HG03460 (cell line): ENCODE data around the gene ABCD3.
"Not testable (repeated sequence)": the region's sequence is repeated elsewhere in the genome, so short reads cannot be mapped to it uniquely, and the experiment has no call there.

ENCODE experiments used
- ATAC-seq: cut with Tn5 transposase; IDR thresholded peaks from one replicate; pipeline ENCODE4 v1.9.1; 2021; ENCODE audit not compliant: unreplicated experiment

ABCD3 gene

DNA sequence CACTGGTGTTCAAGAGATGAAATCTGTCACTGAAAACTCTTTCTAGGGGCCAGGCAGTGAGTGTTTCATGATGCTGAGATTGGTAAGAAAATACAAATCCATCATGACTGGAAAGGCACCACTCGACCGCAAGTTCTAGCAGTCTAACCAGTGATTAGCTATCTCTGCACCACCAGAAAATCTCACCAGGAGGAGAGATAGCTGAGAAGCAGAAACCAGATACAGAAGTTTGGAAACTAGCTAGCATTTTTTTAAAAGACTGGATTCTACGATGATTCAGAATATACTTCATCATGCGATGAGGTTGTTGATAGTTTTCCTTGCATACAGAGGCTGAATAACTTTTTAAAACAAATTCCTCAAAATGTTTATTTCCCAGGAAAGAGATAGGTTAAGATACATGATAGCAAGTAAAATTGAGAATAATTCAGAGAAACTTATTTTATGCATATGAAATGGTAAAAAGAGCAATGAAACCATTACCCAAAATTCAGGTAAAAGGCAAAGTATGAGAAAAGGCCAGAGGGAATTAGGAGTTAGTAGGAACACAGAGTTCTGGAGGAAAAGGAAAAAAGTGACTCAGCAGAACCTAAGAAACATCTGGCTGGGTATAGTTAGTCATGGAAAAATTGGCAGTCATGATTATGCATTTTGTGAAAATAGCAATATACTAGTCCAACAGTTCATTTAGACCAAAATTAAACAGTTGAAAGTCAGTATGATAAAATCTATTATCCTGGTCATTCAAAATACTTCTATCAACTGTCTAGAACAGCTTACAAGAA is 126.7 kb downstream of the ABCD3 start:
- ATAC-seq: no peak

GRCh38 chr1:94549706-94550105 is 131.5 kb downstream of the ABCD3 start:
- no peak for ATAC-seq

DNA sequence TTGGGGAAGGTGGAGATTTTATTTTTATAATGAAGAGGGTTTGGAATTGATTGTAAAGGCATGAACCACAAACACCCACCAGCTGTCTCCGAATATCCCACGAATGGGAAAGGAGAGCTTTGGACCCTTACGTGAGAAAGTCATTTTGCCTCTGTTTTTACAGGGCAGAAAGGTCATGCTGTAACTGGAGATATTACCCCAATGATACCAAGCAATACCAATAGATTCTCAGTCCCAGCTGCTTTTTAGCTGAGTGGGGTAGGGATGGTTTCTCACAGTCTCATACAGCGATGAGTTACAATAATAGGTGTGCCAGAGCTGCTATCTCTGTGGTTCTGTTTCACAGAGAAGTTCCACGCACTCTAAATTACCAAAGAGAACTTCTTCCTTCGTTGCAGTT is 132.2 kb downstream of the ABCD3 start:
- no peak for ATAC-seq

DNA sequence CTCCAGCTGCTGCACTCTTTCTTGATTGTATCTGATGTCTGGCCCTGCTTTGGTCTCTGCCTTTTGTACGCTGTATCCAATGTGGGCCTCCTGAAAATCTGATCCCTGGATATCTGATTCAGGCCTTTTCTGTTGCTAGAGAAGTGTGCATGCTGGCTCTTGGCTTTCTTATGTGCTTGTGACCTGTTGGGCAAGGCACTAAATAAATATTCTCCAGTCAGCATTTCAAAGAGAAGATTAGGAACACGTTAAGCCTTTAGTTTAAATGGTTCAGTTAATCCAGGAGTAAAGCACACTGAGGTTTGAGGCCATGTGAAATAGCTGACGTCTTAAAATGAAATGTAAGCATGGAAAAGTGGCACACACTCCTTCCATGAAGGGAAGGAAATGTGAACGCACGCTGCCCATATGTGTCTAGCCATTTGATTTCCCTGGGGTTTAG is 132.6 kb downstream of the ABCD3 start:
- ATAC-seq: no peak

GRCh38 chr1:94551449-94551848 is 133.3 kb downstream of the ABCD3 start:
- ATAC-seq: no peak

- ATAC-seq: no peak
Observed at GRCh38 chr1:94552071-94552586, 133.9 kb downstream of the ABCD3 start.

GRCh38 chr1:94553323-94553730 is 135.1 kb downstream of the ABCD3 start:
- ATAC-seq: no peak

DNA sequence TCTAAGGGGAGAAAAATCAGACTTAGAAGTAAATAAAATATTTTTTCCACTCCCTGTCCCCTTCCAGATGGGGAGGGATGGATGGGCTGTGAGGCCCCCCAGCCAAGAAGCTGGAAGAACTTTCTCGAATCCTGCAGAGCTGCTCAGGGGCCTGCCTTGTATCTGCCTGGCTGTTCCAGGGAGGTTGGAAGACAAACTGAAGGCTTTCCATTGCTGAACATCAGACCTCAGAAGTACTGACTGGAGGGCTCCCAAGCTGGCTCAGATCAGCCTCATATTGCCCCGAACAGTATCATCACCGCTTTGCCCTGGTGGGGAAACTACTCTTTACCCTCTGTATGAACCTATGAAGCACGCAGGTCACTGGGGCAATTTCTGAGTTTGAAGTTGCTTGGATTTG is 135.7 kb downstream of the ABCD3 start:
- no peak for ATAC-seq

DNA sequence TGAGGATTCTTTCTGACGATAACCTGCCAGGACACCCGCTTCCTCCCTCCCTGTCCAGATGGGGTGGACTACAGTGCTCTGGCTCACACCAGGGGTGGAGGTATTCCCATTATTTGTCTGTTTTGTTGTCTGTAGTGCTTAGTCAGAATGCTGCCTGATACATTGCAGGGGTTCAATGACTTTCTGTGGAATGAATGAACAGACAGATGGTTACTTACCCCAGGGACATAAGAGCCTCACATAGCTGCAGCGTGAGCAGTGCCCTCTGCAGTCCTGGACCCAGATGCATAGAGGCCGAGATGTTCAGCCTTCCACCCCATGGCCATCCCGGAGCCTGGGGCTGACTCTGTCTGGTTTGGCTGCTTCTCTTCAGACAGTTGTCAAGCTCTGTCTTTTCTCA is 136.4 kb downstream of the ABCD3 start:
- no peak for ATAC-seq

DNA sequence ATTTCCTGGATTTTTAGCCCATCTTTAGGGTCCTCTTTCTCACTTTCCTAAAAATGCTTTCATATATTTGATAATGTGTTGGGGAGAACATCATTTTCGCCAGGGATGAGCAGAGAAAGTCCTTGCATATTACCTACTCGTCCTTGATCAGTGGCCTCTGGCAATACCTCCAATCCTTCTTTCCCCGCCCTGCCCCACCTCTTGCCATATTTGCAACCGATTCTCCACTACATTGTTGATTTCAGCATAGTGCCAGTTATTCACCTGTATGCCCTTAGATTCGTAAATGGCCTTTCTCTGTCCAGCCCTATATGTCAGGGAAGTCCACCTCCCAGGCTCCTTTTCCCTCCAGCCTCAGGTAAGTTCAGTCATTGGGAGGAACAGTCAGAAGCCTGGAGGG is 136.9 kb downstream of the ABCD3 start:
- no peak for ATAC-seq

DNA sequence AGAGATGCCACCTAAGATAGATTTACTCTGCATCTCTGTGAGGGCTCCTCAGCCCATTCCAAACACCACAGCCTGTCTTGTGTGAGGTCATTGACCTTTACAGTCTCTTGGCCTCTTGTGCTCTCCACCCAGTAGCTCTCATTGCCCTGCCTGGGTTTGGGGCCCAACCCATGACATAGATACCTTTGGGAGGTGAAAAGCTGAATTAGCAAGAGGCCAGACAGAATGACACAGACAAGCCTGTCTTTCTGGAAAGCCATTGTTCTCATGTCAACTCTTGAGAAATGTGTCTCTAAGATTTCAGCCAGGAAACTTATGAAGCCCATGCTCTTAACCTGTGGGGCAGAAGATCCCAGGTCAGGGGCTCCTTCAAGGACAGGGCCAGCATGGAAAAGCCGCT is 141.7 kb downstream of the ABCD3 start:
- ATAC-seq: no peak

- no peak for ATAC-seq
Observed at GRCh38 chr1:94560333-94560732, 142.1 kb downstream of the ABCD3 start.

GRCh38 chr1:94562519-94563260 is 144.5 kb downstream of the ABCD3 start:
- no peak for ATAC-seq

DNA sequence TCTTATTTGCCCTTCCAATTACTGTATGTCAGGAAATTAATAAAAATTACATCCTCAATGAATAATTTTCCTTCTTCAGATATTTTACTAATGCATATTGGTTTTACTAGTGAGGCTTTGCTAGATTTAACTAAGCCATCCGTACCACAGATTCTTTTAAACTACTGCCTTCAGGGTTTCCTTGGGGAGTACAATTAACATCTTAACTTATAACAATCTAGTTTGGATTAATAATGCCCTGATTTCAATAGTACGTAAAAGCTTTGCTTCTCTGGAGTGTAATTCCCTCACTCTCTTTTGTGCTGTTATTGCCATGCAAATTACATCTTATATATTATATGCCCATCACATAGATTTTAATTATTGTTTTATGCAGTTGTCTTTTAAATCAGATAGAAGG is 147.7 kb downstream of the ABCD3 start:
- ATAC-seq: no peak

DNA sequence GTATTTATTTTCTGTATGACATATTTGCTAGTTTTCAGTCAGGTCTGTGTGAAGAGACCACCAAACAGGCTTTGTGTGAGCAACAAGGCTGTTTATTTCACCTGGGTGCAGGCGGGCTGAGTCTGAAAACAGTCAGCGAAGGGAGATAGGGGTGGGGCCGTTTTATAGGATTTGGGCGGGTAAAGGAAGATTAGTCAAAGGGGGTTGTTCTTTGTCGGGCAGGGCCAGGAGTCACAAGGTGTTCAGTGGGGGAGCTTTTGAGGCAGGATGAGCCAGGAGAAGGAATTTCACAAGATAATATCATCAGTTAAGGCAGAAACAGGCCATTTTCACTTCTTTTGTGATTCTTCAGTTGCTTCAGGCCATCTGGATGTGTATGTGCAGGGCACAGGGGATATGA is 148.2 kb downstream of the ABCD3 start:
- ATAC-seq: not testable (repeated sequence)

- not testable (repeated sequence) for ATAC-seq
Observed at GRCh38 chr1:94567975-94568607, 149.9 kb downstream of the ABCD3 start.
